Mononuclear cell (primary cell): ENCODE results near the gene RDH8. TPM values are rescaled to one million over a fixed set of nuclear protein-coding genes. Genes with fewer than 3 reads are reported as not detected.

ENCODE experiments used
- H3K27me3 ChIP-seq: 2 replicates; pipeline ENCODE4 v1.6.0; 2011; ENCODE audit warnings: low read length, control low read depth; ENCODE audit not compliant: insufficient read depth
- H3K4me1 ChIP-seq: 2 replicates; pipeline ENCODE4 v1.5.1; 2011; ENCODE audit warnings: mild to moderate bottlenecking, low read length, control low read depth; ENCODE audit not compliant: insufficient read depth
- H3K4me3 ChIP-seq: 2 replicates; pipeline ENCODE4 v1.5.1; 2011; ENCODE audit warnings: mild to moderate bottlenecking, low read length, moderate library complexity
- H3K9me3 ChIP-seq: 2 replicates; pipeline ENCODE4 v1.5.1; 2011; ENCODE audit warnings: low read depth, mild to moderate bottlenecking, control low read depth, low read length
- total RNA-seq: library from RNA; depleted of rRNA; stranded (reverse); fragments of >200 nt; gene quantifications from one replicate; pipeline ENCODE4 v1.2.3, GENCODE V29; 2012

Gene RDH8
- total RNA-seq = 0.10 TPM

- no peak within 1 kb of the TSS for H3K4me3 ChIP-seq
- H3K4me1 ChIP-seq = no peaks in the 10 kb centered on the region
- no peaks in the 10 kb centered on the region for H3K9me3 ChIP-seq
- H3K27me3 ChIP-seq = peaks cover 20% of the 10 kb centered on the region
Measured at GRCh38 chr19:10013316-10013715, at the start of gene RDH8. Gene RDH8 (plus strand): TSS chr19:10013483. CDS start chr19:10013498, 15 bp downstream.

- H3K27me3 ChIP-seq = peaks cover 10% of the 10 kb centered on the region
- no peak overlapping the region for H3K4me3 ChIP-seq
- no peaks in the 10 kb centered on the region for H3K9me3 ChIP-seq
- no peaks in the 10 kb centered on the region for H3K4me1 ChIP-seq
Measured at GRCh38 chr19:9966024-9966423, 47.3 kb upstream of the RDH8 start.

DNA sequence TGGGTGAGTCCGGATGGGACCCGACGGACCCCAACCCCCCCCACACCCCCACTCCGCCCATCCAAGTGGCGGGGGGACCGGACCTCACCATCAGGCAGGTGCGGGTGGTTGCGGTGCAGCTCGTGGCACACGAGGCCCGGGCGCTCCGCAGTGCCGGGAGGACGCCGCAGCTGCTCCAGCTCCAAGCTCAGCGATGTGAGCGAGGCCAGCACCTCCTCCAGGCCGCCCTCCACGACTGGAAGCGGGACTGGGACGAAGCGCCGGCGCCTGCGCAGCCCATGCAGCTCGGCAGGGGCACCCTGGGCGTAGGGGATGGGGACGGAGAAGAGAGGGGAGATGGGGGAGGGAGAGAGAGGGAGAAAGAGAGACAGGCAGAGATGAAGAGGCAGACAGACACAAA lies 46.8 kb upstream of the RDH8 start:
- no peak overlapping the region for H3K4me3 ChIP-seq
- peaks cover 10% of the 10 kb centered on the region for H3K27me3 ChIP-seq
- H3K4me1 ChIP-seq = no peaks in the 10 kb centered on the region
- H3K9me3 ChIP-seq = no peaks in the 10 kb centered on the region

DNA sequence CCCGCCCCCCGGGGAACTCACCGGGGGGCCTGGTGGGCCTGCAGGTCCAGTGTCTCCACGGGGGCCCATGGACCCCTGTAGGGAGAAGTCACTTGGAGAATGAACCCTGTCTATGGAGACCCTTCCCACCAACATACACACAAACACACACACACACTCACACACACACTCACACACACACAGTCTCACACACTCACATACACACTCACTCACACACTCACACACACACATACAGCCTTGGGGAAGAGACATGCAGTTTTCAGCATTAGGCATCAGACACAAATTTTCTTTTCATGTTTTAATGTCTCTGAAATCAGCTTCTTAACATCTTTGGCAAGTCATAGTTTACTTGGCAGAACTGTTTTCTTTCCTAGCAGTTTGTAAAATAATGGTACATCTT lies 46.0 kb upstream of the RDH8 start:
- Histone ChIP-seq H3K4me1 (no peaks in the 10 kb centered on the region), H3K9me3 (no peaks in the 10 kb centered on the region), H3K27me3 (peaks cover 10% of the 10 kb centered on the region), H3K4me3 (no peak overlapping the region)

- Histone ChIP-seq H3K4me3 (no peak overlapping the region), H3K4me1 (no peaks in the 10 kb centered on the region), H3K27me3 (peaks cover 10% of the 10 kb centered on the region), H3K9me3 (no peaks in the 10 kb centered on the region)
Measured at GRCh38 chr19:9968820-9969687, 44.2 kb upstream of the RDH8 start.

DNA sequence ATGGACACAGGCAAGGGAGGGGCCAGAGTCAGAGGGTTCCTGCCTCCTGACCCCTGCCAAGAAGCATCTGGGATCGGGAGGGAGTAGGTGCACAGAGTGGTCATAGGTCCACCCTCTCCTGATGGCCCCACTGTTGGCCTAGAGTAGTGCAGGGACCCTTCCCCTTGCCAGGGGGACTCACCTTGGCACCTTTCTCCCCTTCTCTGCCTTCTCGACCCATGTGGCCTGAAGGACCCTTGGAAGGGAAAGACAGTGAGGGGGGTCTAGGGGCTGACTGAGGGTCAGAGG lies 43.7 kb upstream of the RDH8 start:
- no peak overlapping the region for H3K4me3 ChIP-seq
- peaks cover 10% of the 10 kb centered on the region for H3K27me3 ChIP-seq
- no peaks in the 10 kb centered on the region for H3K4me1 ChIP-seq
- no peaks in the 10 kb centered on the region for H3K9me3 ChIP-seq

- Histone ChIP-seq H3K4me3 (no peak overlapping the region), H3K4me1 (no peaks in the 10 kb centered on the region), H3K27me3 (peaks cover 10% of the 10 kb centered on the region), H3K9me3 (no peaks in the 10 kb centered on the region)
Measured at GRCh38 chr19:9970481-9970880, 42.8 kb upstream of the RDH8 start.

GRCh38 chr19:9971166-9971897 lies 42.0 kb upstream of the RDH8 start:
- Histone ChIP-seq H3K4me3 (no peak overlapping the region), H3K4me1 (no peaks in the 10 kb centered on the region), H3K9me3 (no peaks in the 10 kb centered on the region), H3K27me3 (peaks cover 4% of the 10 kb centered on the region)

DNA sequence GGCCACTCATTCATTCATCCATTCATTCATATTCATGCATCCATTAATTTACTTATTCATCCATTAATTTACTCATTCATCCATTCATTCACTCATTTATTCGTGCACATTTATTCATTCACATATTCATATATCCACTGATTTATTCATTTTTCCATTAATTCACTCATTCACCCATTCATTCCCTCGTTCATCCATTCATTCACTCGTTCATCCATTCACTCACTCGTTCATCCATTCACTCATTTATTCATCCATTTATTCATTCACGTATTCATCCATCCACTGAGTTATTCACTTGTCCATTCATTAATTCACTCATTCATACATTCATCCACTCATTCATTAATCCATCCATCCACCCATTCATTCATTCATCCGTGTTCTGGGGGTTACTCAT lies 41.2 kb upstream of the RDH8 start:
- Histone ChIP-seq H3K27me3 (peaks cover 2% of the 10 kb centered on the region), H3K4me1 (no peaks in the 10 kb centered on the region), H3K4me3 (no peak overlapping the region), H3K9me3 (no peaks in the 10 kb centered on the region)

DNA sequence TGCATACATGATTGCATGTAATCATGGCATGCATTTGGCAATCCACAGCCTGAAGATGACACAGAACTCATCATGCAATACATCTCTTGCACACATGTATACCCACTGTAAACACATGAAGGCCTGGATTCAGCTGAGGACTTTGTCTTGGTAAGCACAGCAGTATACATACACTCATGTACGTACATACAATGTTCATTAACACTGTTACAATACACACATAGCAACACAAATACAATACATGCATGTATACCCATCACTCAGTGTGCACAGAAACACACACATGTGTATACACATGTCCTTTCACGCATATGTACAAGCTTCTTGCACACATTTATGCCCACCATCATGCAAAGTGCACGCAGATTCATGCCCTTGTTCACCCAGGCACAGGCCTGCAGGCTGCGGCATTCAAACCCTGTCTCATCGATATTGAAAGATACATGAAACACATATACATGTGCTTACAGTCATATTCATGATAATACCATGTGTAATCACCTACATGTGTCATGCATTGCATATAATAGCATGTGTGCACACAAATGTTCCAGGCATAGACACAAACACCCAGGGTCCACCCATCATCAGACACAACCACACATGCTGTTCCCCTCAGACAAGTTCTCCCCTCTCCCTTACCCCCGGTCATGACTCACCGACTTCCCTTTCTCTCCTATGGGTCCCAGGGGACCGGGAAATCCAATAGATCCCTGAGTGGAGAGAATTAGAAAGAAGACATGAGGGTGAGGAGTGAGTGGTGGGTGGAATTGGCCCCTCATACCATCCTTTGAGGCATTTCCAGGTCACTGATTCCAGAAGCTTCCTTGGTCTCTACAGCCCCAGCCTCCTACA lies 31.6 kb upstream of the RDH8 start:
- no peaks in the 10 kb centered on the region for H3K27me3 ChIP-seq
- H3K4me1 ChIP-seq = no peaks in the 10 kb centered on the region
- no peaks in the 10 kb centered on the region for H3K9me3 ChIP-seq
- H3K4me3 ChIP-seq = no peak overlapping the region

- Histone ChIP-seq H3K9me3 (no peaks in the 10 kb centered on the region), H3K4me3 (no peak overlapping the region), H3K4me1 (no peaks in the 10 kb centered on the region), H3K27me3 (no peaks in the 10 kb centered on the region)
Measured at GRCh38 chr19:9986787-9987281, 26.4 kb upstream of the RDH8 start.

- Histone ChIP-seq H3K27me3 (no peaks in the 10 kb centered on the region), H3K4me1 (no peaks in the 10 kb centered on the region), H3K4me3 (no peak overlapping the region), H3K9me3 (no peaks in the 10 kb centered on the region)
Measured at GRCh38 chr19:9989504-9989903, 23.8 kb upstream of the RDH8 start.

GRCh38 chr19:9991425-9992191 lies 21.7 kb upstream of the RDH8 start:
- no peak overlapping the region for H3K4me3 ChIP-seq
- H3K27me3 ChIP-seq = no peaks in the 10 kb centered on the region
- no peaks in the 10 kb centered on the region for H3K9me3 ChIP-seq
- H3K4me1 ChIP-seq = no peaks in the 10 kb centered on the region

DNA sequence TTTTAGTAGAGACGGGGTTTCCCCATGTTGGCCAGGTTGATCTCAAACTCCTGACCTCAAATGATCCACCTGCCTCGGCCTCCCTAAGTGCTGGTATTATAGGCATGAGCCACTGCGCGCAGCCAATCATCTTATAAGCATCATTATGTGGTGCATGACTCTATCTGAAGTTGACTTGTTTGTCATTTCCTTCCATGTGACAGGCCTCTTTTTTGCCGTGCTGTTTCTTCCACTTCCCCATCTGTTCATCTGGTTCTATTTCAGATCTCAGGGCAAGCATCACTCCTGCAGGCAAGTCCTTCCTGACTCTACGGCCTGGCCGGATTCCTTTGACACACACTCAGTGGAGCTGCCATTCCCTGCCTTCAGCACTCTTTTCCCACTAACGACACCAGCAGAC lies 18.2 kb upstream of the RDH8 start:
- no peaks in the 10 kb centered on the region for H3K27me3 ChIP-seq
- no peak overlapping the region for H3K4me3 ChIP-seq
- H3K9me3 ChIP-seq = no peaks in the 10 kb centered on the region
- H3K4me1 ChIP-seq = no peaks in the 10 kb centered on the region
